ENCODE results near the gene TRIP4.
"Not testable (repeated sequence)": the region's sequence is repeated elsewhere in the genome, so short reads cannot be mapped to it uniquely, and the experiment has no call there.

Gene TRIP4

GRCh38 chr15:64387562-64388168 lies at the start of gene TRIP4:
Gene TRIP4 (plus strand): TSS chr15:64387836. CDS start chr15:64387864, 28 bp downstream.
- FAIRE-seq, result peak; percentile 99
- peak; percentile 86 for DNase-seq (ENCODE audit: insufficient read length, low spot score)

- DNase-seq (ENCODE audit: insufficient read length, low spot score) (no peak), FAIRE-seq (no peak)
Observed at GRCh38 chr15:64340355-64340754, 47.3 kb upstream of the TRIP4 start.

- FAIRE-seq, result no peak
- DNase-seq (ENCODE audit: insufficient read length, low spot score), result no peak
Observed at GRCh38 chr15:64341961-64342360, 45.7 kb upstream of the TRIP4 start.

GRCh38 chr15:64343222-64343621 lies 44.4 kb upstream of the TRIP4 start:
- DNase-seq (ENCODE audit: insufficient read length, low spot score), result no peak

GRCh38 chr15:64343841-64344240 lies 43.8 kb upstream of the TRIP4 start:
- FAIRE-seq, result no peak
- no peak for DNase-seq (ENCODE audit: insufficient read length, low spot score)

More at GRCh38 chr15:64343222-64343621, 44.4 kb upstream of the TRIP4 start:
- no peak for FAIRE-seq

- DNase-seq (ENCODE audit: insufficient read length, low spot score) (no peak), FAIRE-seq (peak; percentile 66)
Observed at GRCh38 chr15:64344651-64345294, 42.9 kb upstream of the TRIP4 start.

GRCh38 chr15:64346242-64346641 lies 41.4 kb upstream of the TRIP4 start:
- not testable (repeated sequence) for FAIRE-seq

GRCh38 chr15:64348455-64348854 lies 39.2 kb upstream of the TRIP4 start:
- no peak for FAIRE-seq

More at GRCh38 chr15:64346242-64346641, 41.4 kb upstream of the TRIP4 start:
- DNase-seq (ENCODE audit: insufficient read length, low spot score), result not testable (repeated sequence)

GRCh38 chr15:64349375-64349774 lies 38.3 kb upstream of the TRIP4 start:
- DNase-seq (ENCODE audit: insufficient read length, low spot score) (no peak), FAIRE-seq (no peak)

More at GRCh38 chr15:64348455-64348854, 39.2 kb upstream of the TRIP4 start:
- DNase-seq (ENCODE audit: insufficient read length, low spot score), result no peak

- no peak for FAIRE-seq
- DNase-seq (ENCODE audit: insufficient read length, low spot score), result no peak
Observed at GRCh38 chr15:64351265-64351664, 36.4 kb upstream of the TRIP4 start.

GRCh38 chr15:64354688-64355344 lies 32.8 kb upstream of the TRIP4 start:
- FAIRE-seq, result peak; percentile 4

GRCh38 chr15:64355348-64355943 lies 32.2 kb upstream of the TRIP4 start:
- DNase-seq (ENCODE audit: insufficient read length, low spot score), result no peak

More at GRCh38 chr15:64354688-64355344, 32.8 kb upstream of the TRIP4 start:
- no peak for DNase-seq (ENCODE audit: insufficient read length, low spot score)

GRCh38 chr15:64355944-64356709 lies 31.5 kb upstream of the TRIP4 start, which contains the start of gene CSNK1G1:
Gene CSNK1G1 (minus strand): TSS chr15:64356173. CDS start chr15:64300499, 55,674 bp downstream.
- peak; percentile 79 for DNase-seq (ENCODE audit: insufficient read length, low spot score)
- FAIRE-seq, result peak; percentile 98

More at GRCh38 chr15:64355348-64355943, 32.2 kb upstream of the TRIP4 start:
- FAIRE-seq, result peak; percentile 48

GRCh38 chr15:64356710-64357040 lies 31.0 kb upstream of the TRIP4 start:
- no peak for DNase-seq (ENCODE audit: insufficient read length, low spot score)
- FAIRE-seq, result no peak

- DNase-seq (ENCODE audit: insufficient read length, low spot score) (no peak), FAIRE-seq (no peak)
Observed at GRCh38 chr15:64361259-64361658, 26.4 kb upstream of the TRIP4 start.

- no peak for DNase-seq (ENCODE audit: insufficient read length, low spot score)
- FAIRE-seq, result no peak
Observed at GRCh38 chr15:64369078-64369607, 18.5 kb upstream of the TRIP4 start.

GRCh38 chr15:64371383-64371782 lies 16.3 kb upstream of the TRIP4 start:
- FAIRE-seq; DNase-seq (ENCODE audit: insufficient read length, low spot score): not testable (repeated sequence)

- DNase-seq (ENCODE audit: insufficient read length, low spot score) (no peak), FAIRE-seq (no peak)
Observed at GRCh38 chr15:64373360-64373759, 14.3 kb upstream of the TRIP4 start.

GRCh38 chr15:64379216-64379960 lies 8.2 kb upstream of the TRIP4 start:
- DNase-seq (ENCODE audit: insufficient read length, low spot score), result no peak
- no peak for FAIRE-seq

Data from GM19239 (cell line).